Activated CD8-positive, alpha-beta memory T cell treated with anti-CD3 and anti-CD28 coated beads for 4 hours (primary cell): ENCODE data around the gene PTGES3.

Source experiments
- DNase-seq, 2 donors: peaks; one replicate each; pipeline ENCODE4 v3.0.0-alpha.2; 2020; ENCODE audit warnings: low read depth in 2 of 2

Gene PTGES3

GRCh38 chr12:56629459-56630179 lies 58.5 kb downstream of the PTGES3 start:
- peak in 1 of 2 donors; percentile 30 for DNase-seq

GRCh38 chr12:56628671-56629458 lies 59.2 kb downstream of the PTGES3 start:
- DNase-seq, result no peak

GRCh38 chr12:56626701-56627100 lies 61.4 kb downstream of the PTGES3 start:
- no peak for DNase-seq

- DNase-seq, result no peak
Measured at GRCh38 chr12:56622535-56622934, 65.5 kb downstream of the PTGES3 start.

- no peak for DNase-seq
Measured at GRCh38 chr12:56616925-56617324, 71.2 kb downstream of the PTGES3 start.

GRCh38 chr12:56616244-56616643 lies 71.8 kb downstream of the PTGES3 start:
- DNase-seq, result no peak

GRCh38 chr12:56614627-56615026 lies 73.5 kb downstream of the PTGES3 start:
- no peak for DNase-seq
